Activated naive CD4-positive, alpha-beta T cell treated with anti-CD3 and anti-CD28 coated beads, Interleukin-2, amount 50 U/mL, for 72 hours (primary cell): ENCODE results near the gene HAS3. TPM values are rescaled to one million over a fixed set of nuclear protein-coding genes. Genes with fewer than 3 reads are reported as not detected.
A peak's percentile ranks its signal among the peaks of the same experiment; 100 is the strongest.
"Not testable (repeated sequence)": the region's sequence is repeated elsewhere in the genome, so short reads cannot be mapped to it uniquely, and the experiment has no call there.

Experiments
- ATAC-seq, 2 donors: fragments of 150-1000 bp; cut with Tn5 transposase; 2 replicates each; pipeline ENCODE4 v1.10.0; 2021; ENCODE audit warnings: mild to moderate bottlenecking in 2 of 2, moderate library complexity in 2 of 2
- DNase-seq, 2 donors: peaks; one replicate each; pipeline ENCODE4 v3.0.0; 2021 to 2022; ENCODE audit warnings: low spot score in 2 of 2
- H3K27ac Mint-ChIP-seq, 2 donors: one replicate each; pipeline ENCODE4 v1.8.0; 2022; ENCODE audit warnings: mild to moderate bottlenecking in 2 of 2, mixed read lengths in 2 of 2
- H3K36me3 Mint-ChIP-seq, 2 donors: one replicate each; pipeline ENCODE4 v1.8.0; 2022; ENCODE audit warnings: mixed read lengths in 2 of 2
- H3K9me3 Mint-ChIP-seq, 2 donors: one replicate each; pipeline ENCODE4 v1.8.0; 2022; ENCODE audit warnings: mixed read lengths in 2 of 2
- total RNA-seq, 2 donors: library from RNA; stranded (reverse); gene quantifications; one replicate each; pipeline ENCODE4 v1.2.3, GENCODE V29; 2022

The HAS3 gene, protein sequence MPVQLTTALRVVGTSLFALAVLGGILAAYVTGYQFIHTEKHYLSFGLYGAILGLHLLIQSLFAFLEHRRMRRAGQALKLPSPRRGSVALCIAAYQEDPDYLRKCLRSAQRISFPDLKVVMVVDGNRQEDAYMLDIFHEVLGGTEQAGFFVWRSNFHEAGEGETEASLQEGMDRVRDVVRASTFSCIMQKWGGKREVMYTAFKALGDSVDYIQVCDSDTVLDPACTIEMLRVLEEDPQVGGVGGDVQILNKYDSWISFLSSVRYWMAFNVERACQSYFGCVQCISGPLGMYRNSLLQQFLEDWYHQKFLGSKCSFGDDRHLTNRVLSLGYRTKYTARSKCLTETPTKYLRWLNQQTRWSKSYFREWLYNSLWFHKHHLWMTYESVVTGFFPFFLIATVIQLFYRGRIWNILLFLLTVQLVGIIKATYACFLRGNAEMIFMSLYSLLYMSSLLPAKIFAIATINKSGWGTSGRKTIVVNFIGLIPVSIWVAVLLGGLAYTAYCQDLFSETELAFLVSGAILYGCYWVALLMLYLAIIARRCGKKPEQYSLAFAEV
- under 1 TPM; 0.31 to 0.61 TPM for total RNA-seq

DNA sequence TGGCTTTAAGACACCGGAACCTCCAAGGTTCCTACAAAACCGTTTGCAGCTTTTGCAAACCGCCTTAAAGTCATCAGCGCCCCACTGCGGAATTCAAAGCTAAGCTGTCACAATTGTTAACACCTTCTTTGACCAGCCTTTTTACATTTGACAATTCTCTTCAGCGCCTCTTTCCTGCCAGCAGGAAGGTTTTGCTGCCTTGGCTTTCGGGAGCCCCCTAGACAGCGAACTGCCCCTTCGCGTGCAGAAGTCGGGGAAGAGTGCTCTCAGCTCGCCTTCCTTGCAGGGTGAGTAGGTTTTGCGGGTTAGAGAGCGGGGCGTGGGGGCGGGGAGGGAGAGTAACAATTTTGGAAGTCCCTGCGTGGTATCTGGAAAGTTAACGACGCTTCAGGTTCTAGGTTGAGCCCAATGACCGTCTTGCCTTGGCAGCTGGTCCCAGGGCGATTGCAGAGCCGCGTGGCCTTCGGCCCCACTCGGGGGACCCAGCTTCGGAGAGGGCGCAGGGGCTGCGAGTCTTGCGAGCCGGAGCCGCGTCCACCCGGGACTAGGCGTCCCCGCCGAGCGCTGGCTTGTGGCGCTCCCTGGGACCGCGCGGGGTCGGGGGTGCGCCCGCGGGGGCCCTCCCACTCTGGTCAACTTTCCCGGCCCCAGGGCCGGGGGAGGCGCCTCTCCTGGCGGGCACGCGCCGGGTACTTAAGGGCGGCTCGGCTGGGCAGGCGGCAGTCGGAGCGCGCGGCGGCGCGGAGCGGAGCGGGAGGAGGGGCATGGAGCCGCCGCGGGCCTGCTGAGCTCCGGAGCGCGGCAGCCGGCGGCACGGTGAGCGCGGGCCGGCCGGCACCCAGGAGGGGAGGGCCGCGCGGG is at the start of gene HAS3:
Gene HAS3, plus strand, starts transcription at position 153 of the 861 bp plus-strand sequence. CDS start 3,743 bp downstream, outside the sequence.
- H3K36me3 Mint-ChIP-seq, result peaks cover 5 to 7% of the 10 kb centered on the region in 2 donors
- peak within 1 kb of the TSS in 1 of 2 donors; percentile 72 for H3K27ac Mint-ChIP-seq
- DNase-seq (peak in 1 of 2 donors; percentile 63), ATAC-seq (peak; percentile 62 to 72)
- H3K9me3 Mint-ChIP-seq, result no peaks in the 10 kb centered on the region

DNA sequence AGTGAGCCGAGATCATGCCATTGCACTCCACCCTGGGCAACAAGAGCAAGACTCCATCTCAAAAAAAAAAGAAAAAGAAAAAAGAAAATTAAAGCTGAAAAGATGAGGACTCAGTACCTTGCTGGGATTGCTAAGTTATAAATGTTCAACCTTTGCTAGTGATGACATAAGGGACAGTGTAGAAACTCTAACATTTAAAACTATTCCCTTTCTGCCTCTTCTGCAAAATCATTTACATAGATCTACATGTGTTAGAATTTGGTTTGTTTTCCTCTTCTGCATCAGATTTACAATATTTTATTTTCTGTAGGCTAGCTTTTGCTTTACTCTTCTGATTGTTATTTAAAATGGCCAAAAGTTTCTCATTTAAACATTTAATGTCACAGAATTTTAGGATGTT is 49.5 kb upstream of the HAS3 start:
- no peak for DNase-seq
- Mint-ChIP-seq H3K27ac (no peak overlapping the region), H3K36me3 (no peaks in the 10 kb centered on the region), H3K9me3 (no peaks in the 10 kb centered on the region)
- ATAC-seq, result no peak

DNA sequence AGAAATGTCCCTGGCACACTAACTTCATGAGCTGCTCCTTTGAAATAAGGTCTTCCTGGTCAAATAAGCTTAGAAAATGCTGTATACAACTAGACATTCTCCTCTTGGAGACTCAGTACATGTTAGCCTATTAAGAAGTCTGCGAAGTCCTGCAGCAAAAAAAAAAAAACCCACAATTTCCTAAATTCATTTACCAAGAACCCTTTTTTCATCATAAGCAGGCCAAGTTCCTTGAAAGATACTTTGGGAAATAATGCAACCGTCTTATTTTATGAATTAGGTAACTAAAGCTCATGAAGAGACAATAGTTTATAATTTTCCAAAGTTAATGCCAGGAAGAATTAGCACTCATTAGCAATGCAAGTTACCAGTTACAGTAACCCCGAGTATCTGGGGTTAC is 49.0 kb upstream of the HAS3 start:
- ATAC-seq (no peak), DNase-seq (no peak)
- Mint-ChIP-seq H3K27ac (no peak overlapping the region), H3K9me3 (no peaks in the 10 kb centered on the region), H3K36me3 (no peaks in the 10 kb centered on the region)

DNA sequence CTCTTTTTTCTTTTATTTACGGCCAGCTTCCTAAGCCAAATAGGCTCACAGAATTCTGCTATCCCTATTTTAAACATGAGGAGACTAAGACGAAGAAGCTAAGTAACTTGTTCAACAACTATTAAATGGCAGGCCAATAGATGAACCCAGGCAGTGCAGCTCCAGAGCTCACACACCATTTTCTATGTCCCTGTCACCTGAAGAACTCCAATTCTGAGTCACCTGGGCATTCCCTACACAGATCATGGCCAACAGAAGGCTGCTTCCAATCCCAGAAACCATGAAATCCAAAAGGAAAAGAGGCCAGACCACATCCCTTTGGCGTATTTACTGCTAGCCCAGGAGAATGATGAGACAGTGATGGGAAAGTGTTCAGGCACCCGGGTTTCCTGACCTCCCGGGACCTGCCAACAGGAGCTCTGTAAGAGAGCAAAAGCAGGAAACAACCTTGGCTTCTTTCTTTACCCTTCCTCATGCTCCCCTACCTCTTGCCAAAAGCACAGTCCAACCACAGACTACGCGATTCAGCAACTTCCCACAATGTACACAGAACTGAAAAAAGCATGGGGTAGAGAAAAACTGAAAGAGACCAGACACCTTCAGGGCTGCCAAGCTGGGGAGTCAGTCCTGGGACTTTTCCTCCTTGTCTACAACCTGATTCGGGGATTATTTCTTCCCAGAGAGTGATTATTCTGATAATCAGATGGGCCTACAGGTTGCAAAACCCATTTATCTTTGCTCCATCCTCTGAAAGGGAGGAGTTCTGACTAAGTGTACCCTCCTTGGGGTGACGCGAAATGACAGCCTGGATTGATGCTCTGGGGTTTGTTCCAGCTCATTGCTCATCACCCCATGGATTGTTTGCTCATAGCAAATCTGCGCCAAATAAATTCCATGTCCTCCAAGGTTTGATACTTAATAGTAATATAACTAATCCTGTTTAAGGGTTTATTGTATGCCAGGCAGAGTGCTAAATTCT is 47.8 kb upstream of the HAS3 start:
- Mint-ChIP-seq H3K27ac (peak overlapping the region; percentile 58 to 59), H3K9me3 (no peaks in the 10 kb centered on the region), H3K36me3 (no peaks in the 10 kb centered on the region)
- ATAC-seq (no peak), DNase-seq (no peak)

DNA sequence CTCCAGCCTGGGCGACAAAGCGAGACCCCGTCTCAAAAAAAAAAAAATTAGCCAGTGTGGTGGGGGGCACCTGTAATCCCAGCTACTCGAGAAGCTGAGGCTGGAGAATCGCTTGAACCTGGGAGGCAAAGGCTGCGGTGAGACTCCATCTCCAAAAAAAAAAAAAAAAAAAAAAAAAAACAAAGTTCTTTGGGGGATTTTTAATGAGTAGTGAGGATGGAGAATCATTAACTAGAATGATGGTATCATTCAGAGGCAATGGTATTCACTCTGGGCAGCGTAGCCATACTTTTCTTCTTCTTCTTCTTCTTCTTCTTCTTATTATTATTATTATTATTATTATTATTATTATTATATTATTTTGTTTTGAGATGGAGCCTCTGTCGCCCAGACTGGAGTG is 42.0 kb upstream of the HAS3 start:
- H3K36me3 Mint-ChIP-seq, H3K9me3 Mint-ChIP-seq, DNase-seq, ATAC-seq, H3K27ac Mint-ChIP-seq: not testable (repeated sequence)

DNA sequence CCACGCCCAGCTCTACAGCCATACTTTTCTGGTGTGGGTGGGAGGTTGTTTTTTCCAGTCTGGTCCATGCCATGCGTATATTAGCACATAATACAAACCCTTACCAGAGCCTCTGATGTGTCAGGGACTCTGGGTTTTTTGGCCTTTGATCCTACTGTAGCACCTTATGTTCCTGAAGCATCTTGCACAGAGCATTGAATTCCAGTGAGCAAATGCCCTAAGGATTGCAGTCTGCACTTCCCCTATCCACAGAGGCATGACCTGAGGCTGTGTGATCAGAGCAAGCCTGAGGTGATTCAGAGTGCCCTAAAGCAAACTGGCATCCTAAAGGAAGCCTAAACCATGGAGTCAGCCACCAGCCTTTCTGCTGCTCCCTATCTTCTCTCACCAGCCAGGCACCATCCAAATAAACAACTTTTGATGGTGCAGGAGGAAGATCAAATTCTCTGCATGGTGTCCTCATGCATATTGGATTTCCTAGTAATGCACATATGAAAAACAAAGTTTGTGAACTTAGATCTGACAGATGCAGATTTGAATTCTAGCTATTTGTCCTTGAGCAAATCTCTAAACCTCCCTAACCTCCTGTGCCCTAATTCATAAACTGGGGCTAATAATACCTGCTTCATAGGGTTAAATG is 41.2 kb upstream of the HAS3 start:
- Mint-ChIP-seq H3K36me3 (no peaks in the 10 kb centered on the region), H3K27ac (no peak overlapping the region)
- no peak for ATAC-seq

DNA sequence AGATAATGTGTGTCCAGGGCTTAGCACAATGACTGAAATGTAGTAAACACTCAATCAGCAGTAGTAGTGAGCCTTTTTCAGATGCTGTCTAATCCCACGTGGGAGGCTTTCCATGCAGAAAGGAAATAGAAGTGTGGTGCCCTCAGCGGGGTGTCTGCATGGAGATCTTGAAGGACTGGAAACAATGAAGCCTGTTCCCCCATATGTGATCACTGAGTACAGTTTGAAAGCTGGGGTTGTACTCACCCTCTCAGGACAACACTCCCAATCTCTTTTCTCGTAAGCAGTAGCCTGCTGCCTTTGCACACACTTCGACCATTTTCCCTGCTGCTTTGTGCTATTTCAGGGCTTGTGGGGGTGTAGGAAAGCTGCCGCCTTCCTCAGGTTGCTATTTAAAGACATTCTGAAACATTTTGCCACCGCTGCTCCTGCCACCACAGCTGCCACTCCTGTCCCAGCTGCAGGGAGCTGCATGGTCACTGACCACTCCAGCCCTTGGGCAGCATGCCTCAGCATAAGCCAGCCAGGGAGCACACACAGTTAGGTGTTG is 40.6 kb upstream of the HAS3 start:
- Mint-ChIP-seq H3K9me3 (no peaks in the 10 kb centered on the region), H3K36me3 (no peaks in the 10 kb centered on the region), H3K27ac (no peak overlapping the region)
- DNase-seq (no peak), ATAC-seq (no peak)

More for the DNA sequence above, 41.2 kb upstream of the HAS3 start:
- no peak for DNase-seq
- H3K9me3 Mint-ChIP-seq, result no peaks in the 10 kb centered on the region

DNA sequence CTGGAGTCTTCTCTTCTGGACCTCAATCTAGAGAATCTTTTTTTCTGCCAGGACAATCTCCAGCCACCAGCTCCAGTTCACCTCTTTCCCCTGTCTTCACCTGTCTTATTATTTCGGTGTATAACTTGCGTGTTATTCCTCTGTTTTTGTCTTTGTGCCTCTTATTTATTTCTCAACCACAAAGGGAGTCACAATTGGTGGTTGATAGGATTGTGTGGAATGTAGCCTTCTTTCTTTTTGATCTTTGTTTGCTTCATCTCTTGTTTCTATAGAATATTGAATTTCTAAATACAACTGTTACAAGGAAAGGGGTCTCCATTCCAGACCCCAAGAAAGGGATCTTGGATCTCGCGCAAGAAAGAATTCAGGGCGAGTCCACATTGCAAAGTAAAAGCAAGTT is 35.9 kb upstream of the HAS3 start:
- DNase-seq (no peak), ATAC-seq (no peak)
- peak overlapping the region in 1 of 2 donors; percentile 44 for H3K27ac Mint-ChIP-seq
- H3K9me3 Mint-ChIP-seq, result no peaks in the 10 kb centered on the region
- no peaks in the 10 kb centered on the region for H3K36me3 Mint-ChIP-seq

DNA sequence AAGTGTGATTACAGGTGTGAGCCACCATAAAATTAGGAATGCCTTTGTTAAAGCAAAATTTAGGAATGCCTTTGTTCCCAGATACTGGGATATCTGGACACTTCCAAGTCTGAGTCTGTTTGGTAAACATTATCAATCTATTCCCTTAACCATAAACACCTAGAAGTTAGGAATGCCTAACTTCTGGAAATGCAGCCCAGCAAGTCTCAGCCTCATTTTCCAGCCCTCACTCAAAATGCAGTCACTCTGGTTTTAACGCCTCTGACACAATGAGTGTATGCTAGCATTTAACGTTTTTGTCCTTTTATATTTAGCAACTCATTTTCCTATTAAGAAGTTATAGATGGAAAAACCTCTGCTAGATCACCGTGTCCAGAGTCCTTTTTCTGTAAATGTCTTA is 34.4 kb upstream of the HAS3 start:
- ATAC-seq, result no peak
- DNase-seq, result no peak
- Mint-ChIP-seq H3K36me3 (no peaks in the 10 kb centered on the region), H3K27ac (no peak overlapping the region), H3K9me3 (no peaks in the 10 kb centered on the region)

DNA sequence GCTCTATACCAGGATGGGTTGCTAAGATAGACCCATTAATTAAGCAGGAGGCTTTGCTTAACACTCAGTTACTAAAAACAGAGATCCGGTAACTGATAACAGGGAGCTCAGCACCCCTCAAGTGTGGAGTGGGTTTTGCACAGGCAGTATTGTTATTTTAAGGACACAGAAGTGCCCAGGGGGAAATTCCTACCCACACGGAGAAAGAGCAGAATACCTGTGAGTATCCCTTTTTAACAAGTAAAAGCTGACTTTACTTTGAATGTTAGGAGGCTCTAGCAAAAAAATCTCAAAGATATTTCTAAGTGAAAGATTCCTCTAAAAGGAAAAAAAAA is 32.8 kb upstream of the HAS3 start:
- DNase-seq (no peak), ATAC-seq (no peak)
- Mint-ChIP-seq H3K36me3 (no peaks in the 10 kb centered on the region), H3K9me3 (no peaks in the 10 kb centered on the region), H3K27ac (peak overlapping the region in 1 of 2 donors; percentile 52)

DNA sequence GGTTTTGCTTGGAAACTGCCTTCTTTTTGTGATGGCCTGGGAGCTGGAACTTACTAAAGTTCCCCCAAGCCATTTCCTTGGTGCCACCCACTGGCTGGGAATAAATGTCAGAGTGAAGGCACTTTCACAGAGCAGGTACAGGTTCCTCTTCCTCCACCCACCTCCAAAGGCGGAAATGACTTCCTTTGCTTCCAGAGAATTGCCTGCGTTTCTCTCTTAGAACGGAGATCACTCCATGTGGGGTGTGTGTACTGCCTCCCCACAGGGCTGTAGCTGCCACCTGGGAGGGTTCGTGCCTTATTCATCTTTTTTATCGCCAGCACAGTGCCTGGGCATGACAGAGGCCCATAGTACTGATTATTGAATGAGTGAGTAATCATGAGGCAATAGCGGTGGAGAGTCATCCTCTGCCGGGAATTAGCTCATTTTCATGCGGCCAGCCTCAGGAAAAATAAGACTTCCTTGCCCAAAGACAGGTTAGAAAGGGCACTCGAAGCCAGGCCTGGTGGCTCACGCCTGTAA is 32.2 kb upstream of the HAS3 start:
- Mint-ChIP-seq H3K27ac (no peak overlapping the region), H3K36me3 (no peaks in the 10 kb centered on the region), H3K9me3 (no peaks in the 10 kb centered on the region)
- DNase-seq (no peak), ATAC-seq (no peak)

DNA sequence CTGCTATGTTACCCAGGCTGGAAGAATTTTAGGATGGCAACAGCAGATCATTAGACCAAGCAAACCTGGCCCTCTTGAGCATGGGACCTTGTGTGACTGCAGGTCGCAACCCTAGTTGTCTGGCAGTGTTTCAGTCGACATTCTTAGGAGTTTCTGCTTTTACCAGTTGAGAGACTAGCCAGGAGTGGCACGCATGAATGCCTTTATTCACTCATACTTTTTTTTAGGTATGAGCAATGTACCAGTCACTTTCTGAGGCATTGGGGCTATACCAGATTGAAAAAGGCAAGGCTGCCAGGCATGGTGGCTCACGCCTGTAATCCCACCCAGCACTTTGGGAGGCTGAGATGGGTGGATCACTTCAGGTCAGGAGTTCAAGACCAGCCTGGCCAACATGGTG is 28.2 kb upstream of the HAS3 start:
- Mint-ChIP-seq H3K36me3 (no peaks in the 10 kb centered on the region), H3K27ac (no peak overlapping the region), H3K9me3 (no peaks in the 10 kb centered on the region)
- no peak for ATAC-seq
- no peak for DNase-seq

DNA sequence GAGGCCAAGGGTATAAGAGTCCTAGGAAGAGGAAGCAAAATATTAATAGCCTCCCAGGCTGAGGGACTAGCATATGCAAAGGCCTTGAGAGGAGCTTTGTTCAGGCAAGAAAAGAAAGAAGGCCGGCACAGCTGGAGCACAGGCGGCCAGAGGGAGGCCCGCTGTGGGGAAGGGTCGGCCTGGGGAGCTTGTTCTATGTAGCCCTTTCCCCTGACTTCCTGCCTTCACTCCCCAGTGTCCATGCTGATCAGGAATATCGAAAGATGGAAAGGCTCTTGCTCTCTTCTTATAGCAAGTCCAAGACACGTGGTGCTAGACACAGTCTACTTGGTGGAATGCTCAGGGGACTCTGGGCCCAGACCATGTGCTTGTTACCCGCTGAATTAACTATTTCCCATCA is 27.4 kb upstream of the HAS3 start:
- no peak for ATAC-seq
- H3K27ac Mint-ChIP-seq, result no peak overlapping the region
- H3K36me3 Mint-ChIP-seq, result no peaks in the 10 kb centered on the region
- H3K9me3 Mint-ChIP-seq, result no peaks in the 10 kb centered on the region
- no peak for DNase-seq

DNA sequence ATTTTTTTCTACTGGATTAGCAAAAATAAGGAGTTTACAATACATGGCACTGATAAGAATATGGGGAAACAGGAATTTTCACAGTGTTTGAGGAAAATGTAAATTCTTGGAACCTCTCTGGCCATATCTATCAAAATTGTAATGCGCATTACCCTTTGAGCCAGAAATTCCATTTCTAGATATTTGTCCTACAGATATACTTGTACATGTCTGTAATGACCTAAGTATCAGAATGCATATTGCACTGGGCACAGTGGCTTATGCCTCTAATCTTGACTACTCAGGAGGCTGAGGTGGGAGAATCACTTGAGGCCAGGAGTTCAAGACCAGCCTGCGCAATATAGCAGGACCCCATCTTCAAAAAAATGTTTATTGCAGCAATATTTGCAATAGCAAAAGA is 25.8 kb upstream of the HAS3 start:
- DNase-seq (no peak), ATAC-seq (no peak)
- H3K9me3 Mint-ChIP-seq, result no peaks in the 10 kb centered on the region
- peak overlapping the region in 1 of 2 donors; percentile 36 for H3K27ac Mint-ChIP-seq
- no peaks in the 10 kb centered on the region for H3K36me3 Mint-ChIP-seq

DNA sequence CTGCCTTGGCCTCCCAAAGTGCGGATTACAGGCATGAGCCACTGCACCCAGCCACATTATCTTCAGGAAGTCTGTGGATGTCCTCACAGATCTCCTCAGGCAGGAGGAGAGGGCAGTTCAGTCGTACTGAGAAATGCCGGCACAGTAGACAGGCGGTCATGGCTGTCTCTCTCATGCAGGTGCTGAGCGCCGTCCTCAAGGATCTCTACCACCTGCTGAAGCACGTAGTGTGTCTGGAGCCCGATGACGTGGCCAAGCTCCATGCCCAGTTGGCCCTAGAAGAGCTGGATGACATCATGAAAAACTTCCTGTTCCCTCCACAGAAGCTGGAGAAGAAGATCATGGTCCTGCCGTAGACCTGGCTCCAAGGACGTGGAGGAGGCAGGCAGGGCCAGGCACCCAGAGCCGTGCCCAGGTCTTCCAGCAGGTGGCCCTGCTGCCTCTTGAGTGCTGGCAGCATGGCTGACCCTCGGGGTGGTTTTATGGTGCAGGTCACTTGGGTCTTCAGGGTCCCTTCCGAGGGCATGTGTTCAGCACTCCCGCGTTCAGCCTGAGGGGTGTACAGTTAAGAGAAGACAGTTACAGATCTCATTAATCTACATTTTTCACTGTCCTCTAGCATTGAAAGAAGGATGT is 22.0 kb upstream of the HAS3 start:
- no peaks in the 10 kb centered on the region for H3K36me3 Mint-ChIP-seq
- ATAC-seq, result peak in 1 of 2 donors; percentile 30
- H3K9me3 Mint-ChIP-seq, result no peaks in the 10 kb centered on the region
- no peak overlapping the region for H3K27ac Mint-ChIP-seq
- no peak for DNase-seq
